ENCODE results near the gene NADK2.

NADK2 gene

DNA sequence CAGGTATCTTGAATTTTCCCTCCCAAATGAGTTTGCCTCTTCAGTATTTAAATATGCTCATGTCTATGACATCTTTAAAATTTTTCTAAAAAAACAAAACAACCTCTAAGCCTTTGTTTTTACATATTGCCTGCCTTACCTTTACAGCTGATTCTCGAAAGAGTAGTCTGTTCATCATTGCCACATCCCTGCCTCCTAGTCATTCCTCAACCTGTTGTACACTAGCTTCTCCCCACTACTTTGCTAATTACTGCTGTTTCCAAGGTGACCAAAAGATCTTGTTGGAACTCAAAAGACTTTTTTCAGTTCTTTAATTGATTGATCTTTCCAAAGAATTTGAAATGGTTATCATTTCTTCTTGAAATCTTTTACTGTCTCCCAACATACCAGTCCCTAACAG lies 1.9 kb upstream of the NADK2 start:
- H3K27ac ChIP-seq = peak overlapping the region; percentile 95
- TF ChIP-seq, protein P1, sequence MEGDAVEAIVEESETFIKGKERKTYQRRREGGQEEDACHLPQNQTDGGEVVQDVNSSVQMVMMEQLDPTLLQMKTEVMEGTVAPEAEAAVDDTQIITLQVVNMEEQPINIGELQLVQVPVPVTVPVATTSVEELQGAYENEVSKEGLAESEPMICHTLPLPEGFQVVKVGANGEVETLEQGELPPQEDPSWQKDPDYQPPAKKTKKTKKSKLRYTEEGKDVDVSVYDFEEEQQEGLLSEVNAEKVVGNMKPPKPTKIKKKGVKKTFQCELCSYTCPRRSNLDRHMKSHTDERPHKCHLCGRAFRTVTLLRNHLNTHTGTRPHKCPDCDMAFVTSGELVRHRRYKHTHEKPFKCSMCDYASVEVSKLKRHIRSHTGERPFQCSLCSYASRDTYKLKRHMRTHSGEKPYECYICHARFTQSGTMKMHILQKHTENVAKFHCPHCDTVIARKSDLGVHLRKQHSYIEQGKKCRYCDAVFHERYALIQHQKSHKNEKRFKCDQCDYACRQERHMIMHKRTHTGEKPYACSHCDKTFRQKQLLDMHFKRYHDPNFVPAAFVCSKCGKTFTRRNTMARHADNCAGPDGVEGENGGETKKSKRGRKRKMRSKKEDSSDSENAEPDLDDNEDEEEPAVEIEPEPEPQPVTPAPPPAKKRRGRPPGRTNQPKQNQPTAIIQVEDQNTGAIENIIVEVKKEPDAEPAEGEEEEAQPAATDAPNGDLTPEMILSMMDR (conservative IDR thresholded peaks at IDR 0.05) = no peak

DNA sequence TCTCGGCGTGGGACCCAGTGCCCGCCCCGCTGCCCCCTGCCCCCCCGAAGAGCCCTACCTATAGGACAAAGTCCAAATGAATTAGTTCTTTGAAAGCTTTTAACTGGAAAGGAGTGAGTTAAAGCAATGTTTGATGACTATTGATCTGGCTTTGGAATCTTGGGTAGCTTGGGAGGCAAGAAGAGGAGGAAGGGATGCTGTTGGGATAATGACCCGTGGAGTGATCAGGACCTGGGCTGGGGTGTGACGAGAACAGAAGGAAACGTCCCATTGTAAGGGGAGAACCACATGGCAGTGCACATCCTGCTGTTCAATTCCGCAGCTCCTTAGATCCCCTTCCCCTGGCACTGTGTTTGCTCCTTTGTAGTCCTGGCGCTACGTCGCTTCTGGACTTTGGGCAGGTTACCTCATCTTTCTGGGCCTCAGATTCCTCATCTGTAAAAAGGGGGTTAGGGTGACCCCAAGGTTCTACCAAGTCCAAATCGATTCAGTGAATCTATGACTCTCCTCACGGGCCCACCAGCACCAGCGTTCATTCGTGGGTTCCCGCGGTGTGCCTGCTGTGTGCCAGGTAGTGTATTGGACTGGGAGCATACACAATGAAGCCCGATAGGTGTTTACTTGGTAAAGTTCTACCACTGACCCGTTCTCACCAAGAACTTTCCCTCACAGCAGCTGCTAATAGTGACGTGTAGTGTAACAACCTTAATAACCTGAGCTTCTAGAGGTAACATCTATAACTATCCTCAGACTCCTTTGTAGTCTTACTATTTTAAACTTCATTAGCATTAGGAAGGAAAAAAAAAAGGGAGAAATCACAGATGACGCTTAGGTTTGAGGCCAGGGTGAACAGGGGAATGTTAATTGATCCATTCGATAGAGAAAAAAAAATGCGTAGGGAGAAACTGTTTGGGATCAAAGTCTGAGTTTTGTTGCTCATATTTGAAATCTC lies 1.1 kb upstream of the NADK2 start:
- TF ChIP-seq, protein P1 (conservative IDR thresholded peaks at IDR 0.05) = no peak
- H3K27ac ChIP-seq = peak overlapping the region; percentile 95

DNA sequence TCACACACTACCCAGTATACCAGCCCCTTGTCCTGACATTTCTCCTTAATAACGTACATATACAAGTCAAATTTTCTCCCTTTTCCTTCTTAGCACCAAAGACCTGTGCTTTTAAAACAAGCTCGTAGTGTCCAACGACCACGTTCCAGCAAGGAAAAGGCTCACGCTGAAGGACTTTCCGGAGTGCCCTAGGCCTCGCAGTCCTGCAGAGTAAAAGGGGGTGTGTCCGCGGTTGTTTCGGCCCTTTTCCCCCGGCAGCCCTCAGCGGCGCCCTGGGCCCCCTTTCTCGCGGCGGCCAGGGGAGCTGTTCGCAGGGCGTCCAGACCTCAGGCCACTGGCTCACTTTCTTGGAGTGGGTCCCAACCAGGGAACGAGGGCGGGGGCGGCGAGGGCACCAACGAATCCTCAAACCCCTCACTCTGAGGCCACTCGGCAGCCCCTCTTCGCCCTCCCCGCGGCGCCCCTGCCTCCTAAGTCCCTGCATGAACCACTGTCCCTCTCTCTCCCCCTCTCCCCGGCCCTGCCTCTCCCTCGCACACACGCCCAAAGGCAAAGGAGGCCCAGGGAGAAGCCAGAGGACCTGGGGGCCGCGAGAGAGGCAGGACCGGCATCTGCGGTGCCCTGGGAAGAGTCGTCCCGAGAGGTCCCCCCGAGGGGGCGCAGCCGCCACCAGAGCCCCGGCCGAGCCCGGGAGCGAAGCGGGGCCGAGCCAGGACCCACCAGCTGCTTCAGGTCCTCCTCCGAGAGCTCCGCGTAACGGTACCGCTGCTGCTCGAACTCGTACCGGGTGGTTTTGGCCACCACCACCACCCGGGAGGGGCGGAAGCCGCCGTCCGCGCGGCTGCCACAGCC lies 720 bp downstream of the NADK2 start:
- peak overlapping the region; percentile 95 for H3K27ac ChIP-seq
- TF ChIP-seq, protein P1 (conservative IDR thresholded peaks at IDR 0.05) = no peak

DNA sequence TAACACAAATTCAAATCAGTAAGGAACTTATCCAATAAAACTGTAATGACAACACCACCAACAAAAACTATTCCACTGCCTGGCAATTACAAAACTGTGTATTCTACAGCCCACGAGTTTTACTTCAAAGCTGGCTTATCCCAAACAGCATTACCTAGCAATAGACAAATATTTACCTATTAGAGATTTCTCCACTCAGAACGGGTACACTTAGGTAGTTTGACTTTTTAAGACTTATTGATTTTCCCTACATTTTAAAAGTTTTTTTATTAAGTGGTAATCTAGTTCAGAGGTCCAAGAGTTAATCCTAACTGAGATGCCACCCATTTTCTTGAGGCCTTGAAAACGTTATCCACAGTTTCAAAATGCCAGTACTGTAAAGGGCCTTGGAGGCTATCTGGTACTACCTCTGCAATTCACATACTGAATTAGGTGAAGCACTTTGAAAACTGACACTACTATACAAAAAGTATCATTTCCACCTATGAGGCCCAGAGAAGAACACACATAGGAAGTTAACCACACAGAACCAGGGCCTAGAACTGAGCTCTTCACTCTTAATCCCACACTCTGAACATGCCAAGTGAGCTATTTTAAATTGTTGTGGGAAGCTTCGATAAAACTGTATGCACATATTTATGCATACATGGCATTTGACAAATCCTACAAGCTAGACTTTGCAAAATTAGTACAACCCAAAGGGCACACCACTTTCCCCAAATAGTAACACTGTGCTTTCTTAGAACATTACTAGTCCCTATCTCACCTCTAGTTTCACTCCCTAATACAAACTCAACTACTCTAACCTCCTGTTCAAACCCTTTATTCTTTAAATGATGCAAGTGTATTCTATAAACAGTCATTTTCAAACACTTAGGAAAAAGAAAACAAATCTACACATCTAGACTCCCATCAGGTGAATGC lies 2.1 kb downstream of the NADK2 start:
- TF ChIP-seq, protein P1 (conservative IDR thresholded peaks at IDR 0.05) = no peak
- H3K27ac ChIP-seq = peak overlapping the region; percentile 95

DNA sequence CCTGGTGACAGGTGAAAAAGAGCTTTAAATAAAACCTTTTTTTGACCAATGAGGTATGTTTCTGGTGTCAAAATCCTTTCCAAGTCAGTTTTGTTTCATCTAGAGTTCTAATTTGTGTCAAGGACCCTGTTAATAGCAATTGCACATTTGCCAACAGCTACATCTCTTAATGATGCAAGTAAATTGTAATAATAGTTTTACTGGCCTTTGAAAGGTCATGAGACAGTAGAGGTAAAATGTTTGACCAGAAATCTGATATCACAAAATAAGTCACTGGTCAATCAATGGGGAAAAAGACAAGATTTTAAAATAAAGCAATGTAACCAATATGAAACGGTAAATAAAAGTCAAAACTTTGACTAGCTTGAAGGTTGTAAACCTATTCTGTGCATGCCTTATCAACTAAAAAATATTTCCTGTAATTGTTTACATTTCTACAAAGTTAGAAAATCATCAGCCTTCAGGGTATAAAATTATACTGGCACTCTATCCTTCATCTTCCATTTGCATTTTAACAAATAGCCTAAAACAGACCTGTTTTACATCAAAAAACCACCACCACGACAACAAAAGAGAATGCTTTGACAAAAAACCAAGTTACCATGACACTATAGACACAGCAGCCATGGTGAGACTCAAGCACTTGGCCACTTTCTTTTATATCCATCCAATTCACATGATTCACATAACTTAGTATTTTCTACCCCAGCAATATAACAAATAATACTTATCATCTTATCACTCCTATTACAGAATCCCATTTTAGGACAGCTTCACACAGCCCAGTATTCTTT lies 3.0 kb downstream of the NADK2 start:
- H3K27ac ChIP-seq = peak overlapping the region; percentile 95
- TF ChIP-seq, protein P1 (conservative IDR thresholded peaks at IDR 0.05) = no peak

DNA sequence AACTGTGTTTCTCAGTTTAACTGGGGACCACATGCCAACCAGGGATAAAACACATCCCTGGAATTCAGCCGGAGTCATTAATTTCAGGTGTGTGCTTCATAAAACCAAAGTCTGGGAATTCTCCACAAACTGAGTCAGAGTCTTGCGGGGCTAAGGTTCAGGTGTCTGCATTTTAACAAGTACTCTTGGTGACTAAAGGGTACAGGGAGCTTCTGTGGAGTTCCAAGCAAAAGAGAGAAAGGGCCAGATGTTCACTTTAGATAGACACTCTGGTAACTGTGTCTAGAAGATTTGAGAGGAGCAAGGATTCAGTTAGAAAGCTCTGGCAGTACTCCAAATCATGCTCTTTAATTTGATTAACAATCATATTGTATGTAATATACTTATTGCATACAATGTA lies 4.0 kb downstream of the NADK2 start:
- TF ChIP-seq, protein P1 (conservative IDR thresholded peaks at IDR 0.05) = no peak
- peak overlapping the region; percentile 95 for H3K27ac ChIP-seq
